ENCODE measurements around the gene NPB.

NPB gene

GRCh38 chr17:81927152-81927652 is 25.2 kb downstream of the NPB start:
- no peak for DNase-seq

- DNase-seq = peak; percentile 91
These were observed 25.9 kb downstream of the NPB start, which contains the start of gene MAFG for GRCh38 chr17:81927653-81928543. TSS of gene MAFG (minus strand) at chr17:81927735. CDS start at chr17:81923185, 4,550 bp downstream.

DNA sequence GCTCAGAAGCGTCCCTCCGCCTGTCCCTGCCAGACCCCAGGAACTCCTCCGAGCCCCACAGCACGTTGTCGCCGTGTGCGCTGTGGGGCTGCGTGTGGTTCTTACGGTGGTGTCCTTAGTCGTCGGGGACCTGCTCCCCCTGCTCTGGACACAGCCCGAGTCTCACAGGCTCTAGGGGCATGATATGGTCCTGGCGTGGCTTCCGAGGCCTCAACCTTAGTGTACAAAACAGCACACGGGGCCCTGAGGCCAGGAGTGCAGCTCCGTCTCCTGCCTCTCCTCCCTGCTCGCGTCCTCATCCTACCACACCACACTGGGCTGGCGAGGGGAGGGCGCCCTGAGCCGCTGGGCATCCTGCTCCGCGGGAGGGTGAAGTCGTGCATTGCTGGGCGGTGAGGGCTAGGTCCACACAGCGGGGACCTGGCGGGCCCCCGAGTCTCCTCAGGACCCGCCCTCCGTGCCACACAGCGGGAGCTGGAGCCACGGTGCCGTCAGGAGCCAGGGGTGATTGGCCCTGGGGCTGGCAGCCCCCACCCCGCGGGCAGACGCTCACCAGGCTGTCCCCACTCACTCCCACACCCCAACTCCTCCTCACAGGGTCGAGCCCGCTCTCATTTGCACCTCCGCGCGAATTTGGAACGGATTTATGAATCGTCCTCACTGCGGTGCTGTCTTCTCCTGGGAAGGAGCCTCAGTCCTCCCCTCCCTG is 26.7 kb downstream of the NPB start:
- no peak for DNase-seq

DNA sequence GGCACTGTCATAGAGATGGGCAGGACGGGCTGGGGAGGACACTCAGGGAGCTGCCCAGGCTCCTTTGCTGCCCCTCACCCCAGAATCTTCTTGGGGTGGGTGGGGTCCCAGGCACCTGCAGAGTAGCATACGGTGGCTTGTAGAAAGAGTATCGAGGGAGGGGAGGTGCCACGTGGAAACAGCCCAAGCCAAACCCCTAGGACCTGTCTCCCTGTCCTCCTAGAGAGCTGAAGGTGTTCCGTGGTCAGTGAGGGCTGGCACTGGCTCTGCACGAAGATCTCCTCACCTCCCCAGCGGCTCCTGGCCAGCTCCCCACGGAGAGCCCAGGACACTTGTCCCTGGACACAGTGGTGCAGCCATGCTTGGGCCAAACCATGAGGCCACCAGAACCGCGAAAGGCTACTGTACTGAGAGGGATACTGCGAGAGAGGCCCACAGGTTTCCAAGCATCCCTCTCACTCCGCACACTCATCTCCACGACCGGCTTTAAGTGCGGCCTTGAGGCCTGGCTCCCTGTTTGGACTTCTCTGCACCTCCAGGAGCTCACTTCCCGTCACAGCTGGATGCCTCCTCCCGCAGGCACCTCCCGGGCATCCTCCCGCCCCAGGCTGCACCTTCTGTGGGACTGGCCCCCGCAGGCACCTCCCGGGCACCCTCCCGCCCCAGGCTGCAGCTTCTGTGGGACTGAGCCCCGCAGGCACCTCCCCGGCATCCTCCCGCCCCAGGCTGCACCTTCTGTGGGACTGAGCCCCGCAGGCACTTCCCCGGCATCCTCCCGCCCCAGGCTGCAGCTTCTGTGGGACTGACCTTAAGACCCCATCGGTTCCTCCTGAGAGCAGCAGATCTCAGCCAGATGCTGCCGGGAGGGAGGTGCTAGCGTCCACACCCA is 27.5 kb downstream of the NPB start:
- no peak for DNase-seq

- no peak for DNase-seq
These were observed 28.4 kb downstream of the NPB start for GRCh38 chr17:81930142-81931125.

DNA sequence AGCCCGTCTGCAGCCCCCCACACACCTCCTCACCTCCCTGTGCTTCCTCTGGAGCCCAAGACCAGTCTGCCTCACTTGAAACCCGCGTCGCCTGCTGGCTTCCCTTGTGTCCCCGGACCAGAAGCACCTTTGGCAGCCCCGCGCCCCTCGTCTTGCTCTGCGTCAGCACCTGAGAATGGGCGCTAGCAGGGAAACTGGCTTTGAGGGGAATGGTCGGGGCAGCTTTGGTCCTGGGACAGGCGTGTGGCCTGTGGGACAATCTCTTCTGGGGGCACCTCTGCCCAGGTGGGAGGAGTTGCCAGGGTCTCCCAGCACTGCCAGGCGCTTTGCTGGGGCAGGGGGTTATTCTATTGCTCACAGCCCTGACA is 29.1 kb downstream of the NPB start:
- DNase-seq = no peak

GRCh38 chr17:81931557-81932332 is 29.7 kb downstream of the NPB start:
- DNase-seq = no peak

DNA sequence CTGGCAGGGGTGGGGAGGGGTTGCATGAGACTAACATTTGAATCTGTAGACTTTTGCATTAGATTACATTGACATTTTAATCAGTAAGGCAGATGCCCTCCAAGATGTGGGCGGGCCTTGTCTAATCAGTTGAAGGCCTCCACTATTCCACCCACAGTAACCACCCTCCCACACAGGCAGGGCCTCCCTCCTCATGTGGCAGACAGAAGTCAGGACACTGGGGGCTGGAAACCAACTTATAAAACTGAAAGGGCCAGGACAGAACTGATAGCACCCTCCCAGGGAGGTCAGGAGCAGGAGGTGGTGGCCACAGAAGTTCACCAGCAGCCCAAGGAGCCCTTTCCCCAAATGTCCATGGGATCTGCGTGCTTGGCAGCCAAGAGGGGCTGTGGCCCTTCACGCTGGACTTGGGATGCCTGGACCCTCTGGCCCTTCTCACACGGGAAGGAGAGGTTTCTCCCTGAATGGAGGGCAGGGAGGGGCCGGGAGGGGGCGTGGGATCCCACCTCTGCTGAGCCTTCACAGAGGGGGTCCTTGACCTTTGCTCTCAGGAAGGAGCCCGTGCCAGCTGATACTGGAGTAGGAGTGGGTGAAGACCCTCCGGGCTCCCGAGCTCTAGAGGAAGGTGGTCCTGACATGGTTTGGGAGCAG is 30.4 kb downstream of the NPB start:
- no peak for DNase-seq

GRCh38 chr17:81933178-81933699 is 31.2 kb downstream of the NPB start:
- DNase-seq = no peak

DNA sequence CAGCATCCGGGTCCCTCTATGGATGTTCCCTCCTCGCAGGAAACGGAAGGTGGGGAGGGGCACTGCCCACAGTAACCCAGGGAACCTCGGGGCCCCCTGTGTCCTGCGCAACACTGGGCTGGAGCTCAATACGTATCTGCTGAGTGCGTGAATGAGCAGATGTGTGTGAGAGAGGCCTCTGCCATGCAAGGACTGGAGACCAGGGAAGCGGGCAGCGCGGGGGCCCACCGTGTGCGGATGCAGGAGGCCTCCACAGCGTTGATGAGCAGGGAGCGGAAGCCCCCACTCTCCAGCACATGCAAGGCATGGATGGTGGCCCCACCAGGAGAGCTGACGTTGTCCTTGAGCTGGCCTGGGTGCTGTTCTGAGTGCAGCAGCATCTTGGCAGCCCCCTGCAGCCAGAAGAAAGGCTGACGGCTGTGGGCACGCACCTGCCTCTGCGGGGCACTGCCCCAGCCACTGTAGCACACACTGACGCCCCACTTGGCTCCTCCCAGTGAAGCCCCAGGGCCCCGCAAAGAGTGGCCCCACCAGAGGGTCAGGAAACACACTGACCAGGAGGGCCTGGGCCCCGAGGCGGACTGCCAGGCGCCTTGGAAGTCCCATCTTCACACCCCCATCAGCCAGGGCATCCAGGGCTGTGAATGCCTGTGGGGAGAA is 32.2 kb downstream of the NPB start:
- DNase-seq = no peak

DNA sequence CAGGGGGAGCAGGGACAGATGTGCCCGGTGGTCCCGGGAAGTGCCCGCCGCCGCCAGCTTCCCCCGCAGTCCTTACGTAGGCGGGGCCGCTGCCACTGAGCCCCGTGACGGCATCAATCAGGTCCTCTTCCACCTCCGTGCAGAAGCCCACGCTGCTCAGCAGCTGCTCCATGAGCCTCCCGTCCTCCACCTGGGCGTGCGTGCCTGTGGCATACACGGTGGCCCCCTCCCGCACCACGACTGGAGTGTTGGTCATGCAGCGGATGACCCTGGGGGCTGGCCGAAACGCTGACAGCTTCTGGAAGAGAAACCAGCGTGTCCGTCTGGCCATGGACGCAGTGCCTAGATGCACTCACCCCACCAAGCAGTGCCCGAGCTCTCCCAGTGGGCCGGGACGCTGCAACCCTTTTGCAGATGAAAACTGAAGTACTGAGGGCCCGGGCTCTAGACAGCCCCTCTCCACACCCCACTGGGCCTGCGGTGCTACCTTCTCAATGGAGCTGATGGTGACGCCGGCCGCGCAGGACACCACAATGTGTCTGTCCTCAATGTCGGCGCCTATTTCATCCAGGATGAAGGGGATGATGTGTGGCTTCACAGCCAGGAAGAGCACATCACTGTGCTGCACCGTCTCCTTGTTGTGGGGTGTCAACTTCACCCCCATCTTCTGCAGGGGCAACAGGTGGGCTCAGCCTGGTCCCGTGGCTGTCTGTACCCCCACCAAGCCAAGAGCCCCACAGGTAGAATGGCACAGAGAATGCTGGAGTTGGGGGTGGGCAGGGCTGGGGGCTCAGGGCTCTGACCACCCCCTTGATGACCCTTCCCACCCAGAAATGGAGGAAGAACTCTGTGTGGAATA is 33.0 kb downstream of the NPB start:
- DNase-seq = no peak

- DNase-seq = no peak
These were observed 33.7 kb downstream of the NPB start for GRCh38 chr17:81935709-81936084.

- no peak for DNase-seq
These were observed 37.2 kb downstream of the NPB start for GRCh38 chr17:81939218-81939617.

- DNase-seq = no peak
These were observed 37.9 kb downstream of the NPB start for GRCh38 chr17:81939881-81940385.

DNA sequence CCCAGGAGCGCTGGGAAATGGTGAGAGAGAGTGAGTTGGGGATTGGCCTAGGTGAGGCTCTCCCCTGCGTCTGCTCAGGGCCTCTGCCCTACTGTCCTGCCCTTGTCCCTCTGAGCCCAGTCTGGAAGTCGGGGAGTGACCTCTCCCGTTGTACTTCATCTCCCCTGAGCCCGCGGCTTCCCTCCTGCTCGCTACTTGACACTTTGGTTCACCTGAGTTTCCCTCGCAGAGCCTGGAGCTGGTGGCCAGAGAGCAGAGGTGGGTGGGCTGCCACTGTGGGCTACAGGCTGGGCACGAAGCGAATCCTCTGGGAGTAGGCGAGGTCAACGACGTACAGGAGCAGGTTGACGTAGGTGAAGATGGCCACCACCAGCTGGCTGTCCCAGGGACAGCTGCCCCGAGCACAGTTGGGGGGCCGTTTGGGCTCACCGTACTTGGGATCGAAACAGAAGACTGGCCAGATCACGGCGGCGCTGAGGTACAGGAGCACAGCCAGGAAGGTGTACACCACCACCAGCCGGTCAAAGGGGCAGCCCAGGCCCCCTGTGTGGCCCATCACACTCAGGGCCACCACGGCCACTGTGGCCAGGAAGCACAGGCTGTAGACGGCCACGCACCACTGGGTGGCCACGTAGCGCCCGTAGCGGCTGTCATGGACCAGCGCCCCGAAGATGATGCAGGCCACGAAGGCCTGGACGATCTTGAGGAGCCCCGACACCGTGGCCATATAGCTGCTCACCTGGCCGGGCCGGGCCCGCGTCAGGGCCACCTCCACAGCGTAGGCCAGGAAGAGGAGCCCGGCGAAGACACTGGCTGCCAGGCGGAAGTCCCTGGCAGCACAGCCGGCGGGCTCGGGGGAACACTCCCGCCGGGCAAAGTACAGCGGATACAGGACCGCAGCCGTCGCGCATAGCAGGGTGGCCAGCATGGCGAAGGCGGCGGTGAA is 38.8 kb downstream of the NPB start:
- no peak for DNase-seq

- DNase-seq = no peak
These were observed 39.6 kb downstream of the NPB start for GRCh38 chr17:81941484-81942166.

DNA sequence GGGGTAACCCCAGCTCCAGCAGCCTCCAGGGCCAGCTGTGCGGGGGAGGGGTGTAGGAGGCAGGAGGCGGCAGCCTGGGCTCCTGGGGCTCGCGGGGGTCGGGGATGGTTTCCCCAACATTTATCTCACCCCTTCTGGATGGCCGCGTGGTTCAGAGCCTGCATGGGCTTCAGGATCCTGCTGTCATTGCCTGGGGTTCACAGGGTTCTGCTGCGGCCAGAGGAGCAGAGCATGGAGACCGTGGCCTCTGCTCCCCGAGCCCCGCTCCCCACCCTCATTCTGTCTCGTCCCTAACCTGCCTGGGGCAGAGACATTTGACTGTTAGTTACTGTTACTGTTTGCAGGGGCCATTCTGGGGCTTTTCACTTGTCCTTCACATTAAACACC is 40.1 kb downstream of the NPB start:
- DNase-seq = no peak

Data from CD4-positive, alpha-beta T cell treated with Interleukin-17A for 1 hour (primary cell).